Measurements from ENCODE around the gene MRPL20.

Gene MRPL20

DNA sequence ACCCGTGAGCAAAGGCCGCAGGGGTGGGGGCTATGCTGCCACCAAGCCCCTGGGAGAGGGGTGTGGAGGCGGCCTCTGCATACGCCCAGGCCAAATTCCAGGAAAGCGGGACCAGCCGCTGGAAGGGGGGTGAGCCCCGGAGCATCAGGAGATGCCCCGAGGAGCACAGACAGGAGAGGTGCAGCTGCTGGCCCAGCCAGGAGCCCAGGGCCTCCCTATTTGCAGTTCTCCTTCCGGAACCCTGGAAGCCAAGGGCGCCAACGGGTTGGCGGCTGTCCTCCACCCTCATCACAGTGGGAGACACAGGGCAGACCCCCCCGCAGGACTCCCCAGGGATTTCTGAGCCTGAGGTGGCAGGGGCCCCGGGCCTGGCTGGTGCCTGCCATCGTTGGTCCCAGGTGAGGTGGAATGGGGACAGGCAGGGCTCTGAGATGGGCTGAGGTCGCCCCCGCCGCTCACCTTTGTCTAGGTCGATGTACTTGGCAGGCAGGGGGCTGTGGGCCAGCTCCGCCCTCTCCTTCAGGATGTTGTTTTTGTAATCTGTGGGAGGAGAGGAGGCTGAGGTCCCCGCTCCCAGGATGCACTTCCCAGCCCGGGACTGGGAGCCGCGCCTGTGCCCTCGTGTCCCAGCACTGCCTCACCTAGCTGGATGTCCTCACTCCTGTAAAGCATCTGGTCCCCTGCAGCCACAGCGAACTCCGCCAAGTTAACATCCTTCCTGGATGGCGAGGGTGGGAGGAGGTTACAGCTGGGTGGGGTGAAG is 53.5 kb downstream of the MRPL20 start:
- no peak overlapping the region for H3K4me3 ChIP-seq (ENCODE audit: low read length)
- TF ChIP-seq, protein P1, sequence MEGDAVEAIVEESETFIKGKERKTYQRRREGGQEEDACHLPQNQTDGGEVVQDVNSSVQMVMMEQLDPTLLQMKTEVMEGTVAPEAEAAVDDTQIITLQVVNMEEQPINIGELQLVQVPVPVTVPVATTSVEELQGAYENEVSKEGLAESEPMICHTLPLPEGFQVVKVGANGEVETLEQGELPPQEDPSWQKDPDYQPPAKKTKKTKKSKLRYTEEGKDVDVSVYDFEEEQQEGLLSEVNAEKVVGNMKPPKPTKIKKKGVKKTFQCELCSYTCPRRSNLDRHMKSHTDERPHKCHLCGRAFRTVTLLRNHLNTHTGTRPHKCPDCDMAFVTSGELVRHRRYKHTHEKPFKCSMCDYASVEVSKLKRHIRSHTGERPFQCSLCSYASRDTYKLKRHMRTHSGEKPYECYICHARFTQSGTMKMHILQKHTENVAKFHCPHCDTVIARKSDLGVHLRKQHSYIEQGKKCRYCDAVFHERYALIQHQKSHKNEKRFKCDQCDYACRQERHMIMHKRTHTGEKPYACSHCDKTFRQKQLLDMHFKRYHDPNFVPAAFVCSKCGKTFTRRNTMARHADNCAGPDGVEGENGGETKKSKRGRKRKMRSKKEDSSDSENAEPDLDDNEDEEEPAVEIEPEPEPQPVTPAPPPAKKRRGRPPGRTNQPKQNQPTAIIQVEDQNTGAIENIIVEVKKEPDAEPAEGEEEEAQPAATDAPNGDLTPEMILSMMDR (conservative IDR thresholded peaks at IDR 0.05; ENCODE audit: low read depth, low read length) = no peak
- DNase-seq (ENCODE audit: low read depth) = no peak

DNA sequence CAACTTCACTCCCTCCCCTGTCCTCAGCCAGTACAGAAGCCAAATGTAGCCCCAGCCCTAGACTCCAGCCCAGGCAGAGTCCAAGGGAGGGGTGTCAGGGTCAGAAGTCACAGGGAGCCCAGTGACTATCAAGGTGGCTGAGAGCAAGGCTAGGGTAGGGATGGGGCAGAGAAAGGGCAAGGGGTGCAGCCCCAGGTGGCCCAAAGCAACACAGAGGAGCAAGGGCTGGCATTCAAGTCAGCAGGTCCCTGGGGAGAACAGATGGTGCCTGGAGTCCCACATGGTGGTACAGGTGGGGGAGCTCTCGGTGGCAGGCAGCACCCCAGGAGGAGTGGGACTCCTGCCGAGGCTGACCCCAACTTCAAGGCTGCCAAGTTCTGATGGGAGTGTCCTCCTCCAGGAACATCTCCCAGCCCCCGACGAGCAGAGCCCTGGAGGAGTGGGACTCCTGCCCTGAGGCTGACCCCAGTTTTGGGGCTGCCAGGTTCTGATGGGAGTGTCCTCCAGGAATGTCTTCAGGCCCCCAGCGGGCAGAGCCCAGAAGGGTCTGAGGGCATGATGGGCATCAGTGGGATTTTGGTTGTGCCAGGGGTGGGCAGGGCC is 54.2 kb downstream of the MRPL20 start:
- DNase-seq (ENCODE audit: low read depth) = no peak
- TF ChIP-seq, protein P1 (conservative IDR thresholded peaks at IDR 0.05; ENCODE audit: low read depth, low read length) = no peak
- no peak overlapping the region for H3K4me3 ChIP-seq (ENCODE audit: low read length)

Data from retinal pigment epithelial cell (primary cell).